NCI-H2081 (cell line): ENCODE data around the gene PKDCC.

ENCODE experiments used
- DNase-seq, 2 experiments: peaks; one replicate each; lab custom pipeline; 2025; lab: John Stamatoyannopoulos, UW

Gene PKDCC

DNA sequence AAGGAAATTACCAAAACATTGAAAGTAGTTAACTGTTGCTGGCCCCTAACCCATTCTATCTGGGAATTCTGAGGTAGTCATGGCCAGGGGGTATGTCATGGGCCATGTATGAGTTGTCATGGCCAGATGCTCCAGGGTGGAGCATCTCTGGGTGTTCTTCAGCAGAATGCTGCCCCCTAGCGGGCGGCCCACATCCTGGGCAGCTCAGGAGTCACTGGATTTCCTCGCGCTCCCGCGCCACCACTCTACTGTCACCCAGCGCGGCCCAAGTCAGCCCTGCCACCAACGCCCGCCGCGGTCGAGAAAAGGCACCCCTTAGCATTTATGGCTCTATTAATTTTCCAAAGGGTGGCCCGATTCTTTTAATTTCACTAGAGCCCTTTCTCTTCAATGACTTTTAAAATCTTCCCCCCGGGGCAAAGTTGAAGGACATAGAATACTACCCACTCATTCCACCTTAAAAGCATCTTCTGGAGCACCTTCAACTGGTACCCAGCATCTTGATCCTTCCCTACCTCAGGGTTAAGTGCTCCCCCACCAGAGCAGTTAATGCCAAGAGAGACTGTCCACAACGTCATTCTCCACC, 41.6 kb downstream of the PKDCC start:
- peak in 1 of 2 experiments; percentile 24 for DNase-seq

DNA sequence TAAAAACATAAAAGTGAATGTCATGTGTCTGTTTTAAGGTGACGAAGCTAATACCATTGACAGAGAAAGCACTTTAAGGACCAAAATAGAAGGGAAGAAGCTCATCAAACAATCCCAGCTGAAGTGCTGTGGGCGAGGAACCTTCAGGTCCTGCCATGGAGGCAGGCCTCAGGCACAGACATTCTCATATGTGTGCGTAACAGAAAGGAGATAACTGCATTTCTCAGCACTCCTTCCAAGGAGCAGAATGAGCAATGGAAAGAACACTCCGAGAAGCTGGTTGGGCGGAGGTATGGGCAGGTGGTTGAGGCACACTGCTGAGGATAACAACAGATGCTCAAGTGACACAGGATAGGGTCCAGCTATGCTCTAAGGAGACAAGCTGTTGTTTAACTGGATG, 42.4 kb downstream of the PKDCC start:
- no peak for DNase-seq

- no peak for DNase-seq
These were observed 43.9 kb downstream of the PKDCC start for GRCh38 chr2:42091671-42092070.

DNA sequence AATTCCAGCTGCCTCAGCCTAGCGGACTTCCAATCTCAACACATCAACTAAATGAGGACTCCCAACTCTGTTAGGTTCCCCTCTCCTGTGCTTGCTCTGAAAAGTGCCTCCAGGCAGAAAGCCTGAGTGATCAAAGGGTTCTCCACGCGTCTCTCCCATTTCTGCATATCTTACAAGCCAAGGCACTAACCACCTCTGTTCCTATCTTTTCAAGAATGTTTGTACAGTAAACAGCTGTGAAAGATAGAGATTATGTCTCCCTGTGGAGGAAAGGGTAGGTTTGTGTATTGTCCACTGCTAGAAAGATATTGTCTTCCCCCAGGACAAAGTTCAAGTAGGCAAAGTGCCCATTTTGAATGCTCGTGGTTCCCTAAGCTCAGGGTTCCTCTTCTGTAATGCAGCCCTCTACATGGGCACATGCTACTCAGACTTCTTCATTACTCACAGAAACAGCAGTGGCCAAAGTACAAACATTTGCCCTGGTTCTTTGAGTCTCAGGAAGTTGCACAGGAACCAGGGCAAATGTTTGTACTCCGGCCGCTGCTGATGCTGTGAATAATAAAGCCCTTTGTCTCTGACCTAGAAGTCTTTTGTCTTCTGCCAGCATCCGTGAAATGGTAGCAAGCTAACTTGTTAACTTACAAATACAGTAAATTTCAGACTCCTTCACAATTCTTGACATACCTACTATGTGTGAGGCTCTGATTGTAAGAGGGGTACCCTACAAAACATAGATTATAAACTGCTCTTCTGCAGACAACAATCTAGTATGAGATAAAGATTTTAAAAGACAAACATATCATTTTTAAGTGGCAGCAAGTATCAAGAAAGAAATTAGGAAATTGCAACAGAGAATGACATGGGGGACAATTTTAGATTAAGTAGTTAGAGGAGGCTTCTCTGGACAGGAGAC, 44.5 kb downstream of the PKDCC start:
- no peak for DNase-seq

GRCh38 chr2:42094114-42094513, 46.3 kb downstream of the PKDCC start:
- DNase-seq: no peak

DNA sequence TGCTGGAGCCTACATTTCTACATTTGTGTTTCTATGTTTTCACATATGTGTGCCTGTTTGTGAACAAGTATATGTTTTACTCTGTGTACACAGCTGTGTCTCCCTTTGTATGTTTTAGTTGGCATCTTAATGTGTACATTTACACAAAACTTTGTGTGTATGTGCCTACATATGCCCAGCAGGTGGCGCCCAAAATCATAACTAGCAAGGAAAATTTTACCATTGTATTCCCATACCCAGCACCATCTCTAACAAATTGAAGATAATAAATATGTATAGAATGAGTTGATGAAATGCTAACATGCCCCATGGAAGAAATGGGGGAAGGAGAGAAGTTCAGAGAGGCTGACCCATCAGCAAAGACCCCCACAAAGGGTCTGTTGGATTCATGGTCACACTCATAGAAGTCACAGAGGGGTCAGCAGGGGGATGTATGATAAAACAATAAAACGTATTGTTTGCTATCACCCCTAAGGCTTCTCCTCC, 48.1 kb downstream of the PKDCC start:
- peak; percentile 82 to 86 for DNase-seq

DNA sequence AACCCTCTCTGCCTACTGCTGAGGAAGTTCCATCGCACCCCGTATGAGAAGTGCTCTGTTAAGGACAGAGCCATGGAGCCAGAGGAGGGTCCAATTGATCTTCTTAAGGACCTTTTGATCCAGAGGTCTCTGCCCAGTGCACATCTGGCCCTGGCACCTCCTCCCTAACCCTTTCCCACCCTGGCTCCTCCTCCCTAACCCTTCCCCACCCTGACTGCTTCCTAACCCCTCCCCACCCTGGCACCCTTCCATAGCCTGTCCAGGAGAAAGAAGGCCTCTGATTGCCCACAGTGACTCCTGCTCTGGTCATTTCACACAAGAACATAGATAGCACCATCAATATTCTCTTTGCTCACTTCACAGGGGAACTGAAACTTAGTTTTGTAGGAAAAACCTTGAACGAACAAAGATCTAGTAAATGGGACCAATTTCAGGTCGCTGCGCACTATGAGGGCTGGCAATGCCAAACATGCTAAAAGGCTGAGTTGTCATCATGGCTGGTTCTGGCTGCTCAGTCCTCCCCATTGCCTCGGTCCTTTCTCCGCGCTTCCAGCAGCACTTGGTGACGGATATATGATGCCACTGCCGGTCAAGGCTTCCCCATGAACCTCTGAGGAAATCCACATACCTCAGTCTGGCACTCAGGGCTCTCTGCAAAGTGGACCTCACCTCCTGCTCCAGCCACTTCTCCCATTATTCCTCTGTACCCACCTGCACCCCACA, 49.2 kb downstream of the PKDCC start:
- DNase-seq: no peak

DNA sequence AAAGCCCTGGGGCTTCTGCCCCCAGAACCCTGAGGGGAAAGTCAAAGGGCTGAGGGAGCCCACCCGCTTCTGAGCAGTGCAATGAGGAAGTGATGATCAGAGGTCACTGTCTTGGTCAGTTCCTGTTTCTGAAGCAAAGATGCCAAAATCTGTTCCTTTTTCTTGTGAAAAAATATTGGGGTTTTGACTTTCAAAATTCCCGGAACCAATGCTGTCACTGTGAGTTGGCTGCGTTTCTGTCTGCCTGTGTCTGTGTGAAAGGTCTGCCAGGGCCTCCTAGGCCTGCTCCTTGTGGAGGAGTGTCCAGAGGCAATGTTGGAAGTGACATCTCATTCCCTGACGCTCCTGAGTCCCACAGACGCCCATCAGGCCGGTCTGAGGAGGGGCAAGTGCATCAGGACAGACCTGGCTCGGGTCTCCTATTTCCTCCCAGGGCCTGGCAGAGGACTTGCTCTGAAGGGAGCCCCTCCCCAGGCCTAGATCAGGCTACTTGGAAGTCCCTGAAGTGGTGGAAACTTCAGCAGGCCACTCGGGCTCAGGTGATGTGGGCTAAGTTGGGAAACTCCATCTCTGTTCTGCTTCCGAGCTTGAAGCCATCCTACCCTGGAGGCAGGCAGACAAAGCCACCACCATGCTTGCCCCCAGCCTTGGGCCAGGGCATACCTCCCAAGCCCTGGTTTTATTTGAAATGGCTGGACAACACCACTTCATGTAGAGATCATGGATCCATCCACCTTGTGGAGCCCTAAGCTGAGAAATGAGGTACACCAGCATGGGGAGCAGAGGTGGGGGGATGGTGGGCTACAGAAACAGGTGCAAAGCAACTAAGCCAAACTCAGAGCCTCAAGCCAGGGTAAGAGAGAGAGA, 51.0 kb downstream of the PKDCC start:
- DNase-seq: no peak

GRCh38 chr2:42099438-42100173, 51.8 kb downstream of the PKDCC start:
- no peak for DNase-seq

DNA sequence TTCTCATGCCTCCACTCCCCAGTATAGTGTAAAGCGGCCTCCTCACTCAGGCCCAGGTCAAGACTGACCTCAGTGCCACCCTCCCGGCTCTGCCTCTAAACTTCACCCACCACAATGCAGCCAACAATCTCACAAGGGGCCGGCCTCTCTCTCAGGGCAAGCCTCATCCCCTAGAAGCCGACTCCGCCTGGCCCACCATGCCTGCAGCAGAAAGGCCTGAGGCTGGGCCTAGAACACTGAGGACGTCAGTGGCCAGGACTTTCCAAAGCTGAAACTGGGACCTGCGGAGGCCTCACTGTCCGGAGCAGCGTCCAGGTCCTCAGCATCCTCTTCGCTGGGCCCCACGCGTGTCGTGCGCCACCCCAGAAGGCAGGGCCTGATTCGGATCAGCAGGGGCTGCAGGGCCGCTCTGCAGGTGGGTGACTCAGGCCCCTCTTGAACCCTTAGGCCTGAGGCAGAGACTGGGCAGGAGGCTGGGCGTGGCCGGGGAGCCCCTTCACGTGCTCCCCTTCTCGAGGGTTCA, 52.9 kb downstream of the PKDCC start:
- no peak for DNase-seq

DNA sequence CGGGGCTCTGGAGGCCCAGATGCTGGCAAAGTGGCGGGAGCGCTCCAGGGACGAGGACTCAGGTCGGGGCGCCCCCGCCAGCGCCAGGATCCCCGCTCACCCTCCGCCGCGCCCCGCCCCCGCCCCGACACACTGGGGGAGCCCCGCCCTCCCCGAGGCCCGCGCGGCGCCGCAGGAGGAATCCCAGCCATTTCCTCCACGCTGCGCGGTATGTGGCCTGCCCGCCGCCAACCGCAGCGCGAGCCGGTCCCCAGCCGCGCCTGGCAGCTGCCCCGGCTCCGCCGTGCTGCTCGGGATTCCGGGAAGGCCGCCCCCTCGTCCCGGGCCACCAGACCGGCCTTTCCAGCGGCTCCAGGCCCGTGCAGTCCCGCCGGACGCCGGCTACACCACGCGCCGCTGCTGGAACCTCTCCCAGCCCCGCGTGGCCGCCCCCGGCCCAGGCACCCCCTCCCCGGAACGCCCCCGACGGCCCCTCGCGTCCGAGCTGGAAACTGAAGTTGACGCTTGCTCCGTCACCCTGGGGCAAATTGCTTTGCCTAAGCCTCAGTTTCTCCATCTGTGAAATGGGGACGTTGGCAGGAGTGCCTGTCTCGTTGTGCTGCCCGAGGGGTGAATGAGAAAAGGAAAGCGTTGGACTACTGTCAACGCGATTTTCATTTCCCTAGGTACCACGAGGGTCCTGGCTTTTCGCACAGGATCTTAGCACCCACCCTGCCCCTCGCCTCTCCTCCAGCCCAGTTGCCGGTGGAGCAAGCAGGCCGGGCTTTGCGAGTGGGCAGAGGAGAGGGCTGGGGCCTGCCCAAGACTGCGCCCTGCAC, 53.6 kb downstream of the PKDCC start:
- no peak for DNase-seq

DNA sequence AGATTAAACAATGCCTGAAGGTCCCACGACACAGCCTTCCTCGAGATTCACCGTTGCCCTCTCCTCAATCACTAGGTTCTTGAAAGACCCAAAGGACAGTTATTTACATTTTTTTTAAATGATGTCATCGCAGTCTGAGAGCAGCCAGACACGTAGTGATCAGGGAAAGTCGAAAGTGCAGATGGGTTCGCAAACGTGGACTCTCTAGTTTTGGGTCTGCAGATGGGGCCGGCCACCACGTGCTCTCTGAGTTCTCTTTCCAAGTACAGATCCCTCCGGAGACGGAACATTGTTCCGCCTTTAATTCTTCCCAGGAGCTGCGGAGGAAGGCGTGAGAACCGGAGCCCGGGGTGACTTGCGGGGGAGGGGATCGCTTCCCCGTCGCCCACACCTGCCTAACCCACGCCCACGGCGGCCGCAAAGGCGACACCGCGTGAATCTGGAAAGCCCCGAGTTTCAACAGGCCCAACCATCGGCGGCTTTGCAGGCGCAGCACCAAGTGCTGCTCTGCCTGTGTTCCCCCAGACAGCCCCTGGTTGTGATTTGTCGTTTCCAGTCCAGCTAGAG, 54.3 kb downstream of the PKDCC start:
- no peak for DNase-seq

- DNase-seq: no peak
These were observed 55.0 kb downstream of the PKDCC start for GRCh38 chr2:42102591-42103450.

GRCh38 chr2:42103829-42104228, 56.0 kb downstream of the PKDCC start:
- no peak for DNase-seq

DNA sequence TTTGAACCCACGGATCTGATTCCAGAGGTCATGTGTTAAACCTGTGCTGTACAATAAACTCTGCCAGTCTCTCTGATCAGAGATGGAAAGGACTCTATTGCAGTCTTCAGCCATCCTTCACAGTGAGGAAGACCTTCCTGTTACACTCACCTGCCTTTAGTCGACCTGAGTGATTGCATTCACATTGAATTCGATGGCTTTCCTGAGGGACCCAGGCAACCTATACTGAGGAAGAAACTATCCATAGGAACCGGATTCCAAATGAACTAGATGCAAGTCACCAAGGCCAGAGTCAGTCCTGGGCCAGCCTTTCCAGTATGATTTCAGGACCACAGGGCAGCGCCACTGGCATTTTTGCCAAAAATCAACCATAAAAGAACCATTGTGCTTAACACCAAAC, 56.8 kb downstream of the PKDCC start:
- DNase-seq: no peak

DNA sequence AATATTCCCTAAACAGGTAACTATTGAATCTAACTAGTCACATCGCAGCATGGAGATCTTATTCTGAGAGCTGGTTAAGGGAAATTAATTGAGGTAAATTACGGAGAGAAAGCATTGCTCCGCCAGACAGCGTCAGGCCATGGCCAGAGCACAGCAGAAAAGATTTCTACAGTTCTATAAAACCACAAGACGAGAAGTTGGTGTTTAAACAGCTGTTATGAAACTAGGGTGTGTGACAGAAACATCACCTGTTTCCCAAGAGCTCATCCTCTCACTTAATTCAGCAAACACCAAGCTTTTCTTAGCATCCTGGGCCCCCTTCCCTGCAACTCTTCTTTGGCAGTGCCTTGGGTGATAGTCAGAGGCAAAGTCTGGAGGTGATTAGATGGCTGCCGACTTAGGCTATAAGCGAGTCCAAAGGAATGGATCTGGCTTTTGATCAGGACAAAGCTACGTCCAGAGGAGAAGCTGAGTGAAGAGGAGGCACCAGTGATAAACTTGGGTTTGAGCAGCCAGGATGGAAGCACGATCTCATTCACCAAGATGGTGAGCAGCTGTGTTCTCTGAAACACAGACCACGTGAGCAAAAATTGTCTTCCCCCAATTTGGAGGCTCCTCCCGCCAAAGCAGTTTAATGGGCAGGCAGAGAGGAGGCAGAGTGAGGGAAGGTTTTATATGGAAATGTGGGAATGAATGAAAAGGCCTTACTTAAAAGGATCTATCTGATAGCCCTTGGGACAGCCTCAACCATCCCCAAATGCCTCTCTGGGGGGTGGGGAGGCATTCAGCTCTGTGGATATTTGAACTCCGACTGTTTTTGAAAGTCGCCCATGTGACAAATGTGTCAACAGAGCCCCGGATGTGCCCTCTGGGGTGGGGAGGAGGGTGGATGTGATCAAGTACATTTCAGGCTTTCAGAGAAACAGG, 57.8 kb downstream of the PKDCC start:
- DNase-seq: peak; percentile 29 to 55

DNA sequence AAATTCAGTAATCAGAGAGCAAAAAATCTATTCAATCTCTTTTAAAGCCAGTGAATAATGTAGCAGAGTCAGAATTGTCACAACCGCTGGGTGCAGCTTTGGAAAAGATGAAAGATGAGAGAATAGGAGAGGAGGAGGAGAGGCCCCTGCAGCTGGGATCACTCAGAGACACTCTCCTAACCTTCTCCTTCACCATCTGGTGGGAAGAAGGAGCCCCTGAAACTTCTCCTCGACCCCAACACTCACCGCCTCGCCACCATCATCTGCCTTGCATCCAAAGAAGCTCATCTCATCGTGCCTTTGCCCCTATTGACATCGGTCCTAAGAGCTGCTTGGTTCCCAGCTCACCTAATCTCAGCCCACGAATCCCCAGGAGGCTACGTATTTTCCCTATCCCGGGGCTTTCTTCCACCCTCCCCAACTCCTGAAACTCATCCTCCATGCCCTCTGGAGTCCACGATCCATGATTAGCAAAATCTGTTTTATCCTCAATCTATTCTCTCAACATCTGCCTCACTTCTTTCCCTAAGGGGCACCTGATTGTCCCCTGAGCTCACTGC, 58.5 kb downstream of the PKDCC start:
- DNase-seq: no peak
